Breast epithelium (tissue), 4 donors: ENCODE data around the gene FOXK1. TPM values are rescaled to one million over a fixed set of nuclear protein-coding genes. Genes with fewer than 3 reads are reported as not detected.

Experiments
- DNase-seq, 2 donors: peaks; one replicate each; pipeline ENCODE4 v3.0.0-alpha.2; 2019; ENCODE audit warnings: low spot score in 2 of 2
- H3K27ac ChIP-seq, 2 donors: fragments of 200-600 bp; sonication (generic) in 1 of 2; one replicate each; pipeline ENCODE4 v1.5.1; 2016 to 2019; ENCODE audit warnings: mild to moderate bottlenecking in 1 of 2
- H3K27me3 ChIP-seq, 2 donors: fragments of 200-600 bp; sonication (generic) in 1 of 2; one replicate each; pipeline versions ENCODE4 v1.5.1 to v1.6.0; 2017 to 2019; ENCODE audit warnings: control low read depth in 1 of 2, mild to moderate bottlenecking in 1 of 2
- H3K36me3 ChIP-seq: fragments of 200-600 bp; one replicate; pipeline ENCODE4 v1.5.1; 2019
- H3K4me1 ChIP-seq, 2 donors: fragments of 200-600 bp; sonication (generic); one replicate each; pipeline ENCODE4 v1.5.1; 2016 to 2019; ENCODE audit warnings: control low read depth in 1 of 2
- H3K4me3 ChIP-seq, 3 donors: fragments of 200-600 bp; sonication (generic); 1 replicate in 2 of 3; 2 replicates in 1 of 3; pipeline ENCODE4 v1.5.1; 2016 to 2019; ENCODE audit warnings: mild to moderate bottlenecking in 3 of 3, moderate library complexity in 2 of 3
- H3K9me3 ChIP-seq, 2 donors: fragments of 200-600 bp; sonication (generic) in 1 of 2; one replicate each; pipeline ENCODE4 v1.5.1; 2016 to 2019; ENCODE audit warnings: control low read depth in 1 of 2
- POLR2A ChIP-seq: fragments of 450-650 bp; IDR thresholded peaks from one replicate; pipeline ENCODE4 v1.6.1; 2016; ENCODE audit warnings: antibody characterized with exemption, mild to moderate bottlenecking, moderate library complexity
- POLR2AphosphoS5 ChIP-seq, 3 donors: sonication (generic); formaldehyde crosslinking; IDR thresholded peaks; one replicate each; pipeline ENCODE4 v1.6.1; 2017; ENCODE audit warnings: antibody characterized with exemption in 3 of 3
- intact Hi-C: fragments of 100-400 bp; cut with DNase I; formaldehyde crosslinking; loops from one replicate; pipeline ENCODE4 v1.15.1; 2023; ENCODE audit warnings: low total_unique reads
- total RNA-seq, 3 donors: library from RNA; depleted of rRNA; stranded (reverse); fragments of >200 nt; gene quantifications; one replicate each; pipeline ENCODE4 v1.1.0, GENCODE V29; 2016
- TF ChIP-seq, protein P1 (sequence below), 3 donors: fragments of 450-650 bp; IDR thresholded peaks; one replicate each; pipeline ENCODE4 v1.5.1; 2016 to 2017; ENCODE audit warnings: antibody characterized with exemption in 3 of 3, mild to moderate bottlenecking in 3 of 3, moderate library complexity in 3 of 3

The FOXK1 gene
- total RNA-seq, 3 donors from 2014 or later, result 11.7 to 16.5 (median 15.7) TPM

- no peaks in the 10 kb centered on the region for H3K27me3 ChIP-seq
- no peaks in the 10 kb centered on the region for H3K9me3 ChIP-seq
- intact Hi-C loops, result no loop called here
- TF ChIP-seq POLR2A, result no peak
- TF ChIP-seq, protein P1, sequence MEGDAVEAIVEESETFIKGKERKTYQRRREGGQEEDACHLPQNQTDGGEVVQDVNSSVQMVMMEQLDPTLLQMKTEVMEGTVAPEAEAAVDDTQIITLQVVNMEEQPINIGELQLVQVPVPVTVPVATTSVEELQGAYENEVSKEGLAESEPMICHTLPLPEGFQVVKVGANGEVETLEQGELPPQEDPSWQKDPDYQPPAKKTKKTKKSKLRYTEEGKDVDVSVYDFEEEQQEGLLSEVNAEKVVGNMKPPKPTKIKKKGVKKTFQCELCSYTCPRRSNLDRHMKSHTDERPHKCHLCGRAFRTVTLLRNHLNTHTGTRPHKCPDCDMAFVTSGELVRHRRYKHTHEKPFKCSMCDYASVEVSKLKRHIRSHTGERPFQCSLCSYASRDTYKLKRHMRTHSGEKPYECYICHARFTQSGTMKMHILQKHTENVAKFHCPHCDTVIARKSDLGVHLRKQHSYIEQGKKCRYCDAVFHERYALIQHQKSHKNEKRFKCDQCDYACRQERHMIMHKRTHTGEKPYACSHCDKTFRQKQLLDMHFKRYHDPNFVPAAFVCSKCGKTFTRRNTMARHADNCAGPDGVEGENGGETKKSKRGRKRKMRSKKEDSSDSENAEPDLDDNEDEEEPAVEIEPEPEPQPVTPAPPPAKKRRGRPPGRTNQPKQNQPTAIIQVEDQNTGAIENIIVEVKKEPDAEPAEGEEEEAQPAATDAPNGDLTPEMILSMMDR (IDR thresholded peaks at IDR 0.05), result no peak
- no peak for TF ChIP-seq POLR2AphosphoS5 (IDR thresholded peaks at IDR 0.05)
- no peaks in the 10 kb centered on the region for H3K4me1 ChIP-seq
- no peak overlapping the region for H3K27ac ChIP-seq
- no peak for DNase-seq
- no peak overlapping the region for H3K4me3 ChIP-seq
- no peaks in the 10 kb centered on the region for H3K36me3 ChIP-seq
These were observed 121.5 kb downstream of the FOXK1 start for GRCh38 chr7:4803397-4804241.

DNA sequence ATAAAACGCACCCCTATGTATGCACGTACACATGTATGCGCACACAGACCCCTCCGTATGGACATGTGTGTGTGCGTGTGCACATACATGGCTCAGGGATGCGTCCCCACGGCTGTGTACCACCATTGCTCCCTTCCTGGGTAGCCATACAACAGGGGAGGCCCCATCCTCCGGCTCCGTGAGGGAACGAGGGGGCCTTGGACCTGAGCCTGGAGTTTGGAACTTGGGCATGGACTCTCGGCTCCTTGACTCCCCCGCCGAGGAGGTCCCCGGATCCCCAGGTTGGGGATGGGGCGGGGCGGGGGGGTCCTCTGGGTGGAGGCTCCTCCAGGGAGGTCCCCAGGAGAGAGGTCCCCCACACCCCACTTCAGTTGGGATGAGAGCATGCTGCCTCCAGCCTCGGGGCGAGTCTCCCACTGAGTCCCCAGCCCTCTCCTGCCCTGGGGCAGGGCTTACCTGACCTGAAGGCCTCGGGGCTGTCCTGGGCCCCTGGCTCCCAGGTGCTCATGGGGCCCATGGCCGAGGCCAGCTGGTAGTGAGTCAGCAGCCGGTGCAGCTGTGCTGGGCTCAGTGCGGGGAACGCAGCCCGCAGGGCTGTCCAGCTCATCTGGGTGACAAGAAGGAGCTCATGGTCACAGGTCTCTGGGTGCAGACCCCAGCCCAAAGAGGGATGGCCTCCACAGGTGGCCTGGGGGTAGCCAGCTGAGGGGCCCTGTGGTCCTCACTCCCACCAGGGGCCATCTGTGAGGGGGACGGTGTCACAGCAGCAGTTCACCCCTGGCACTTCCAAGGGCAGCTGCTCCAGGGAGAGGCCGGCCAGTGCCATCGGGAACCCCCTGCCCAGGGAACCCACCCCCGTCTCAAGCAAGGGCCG, 123.3 kb downstream of the FOXK1 start:
- no peak for TF ChIP-seq POLR2AphosphoS5 (IDR thresholded peaks at IDR 0.05)
- no peak for TF ChIP-seq POLR2A
- TF ChIP-seq, protein P1 (IDR thresholded peaks at IDR 0.05), result no peak
- intact Hi-C loops, result no loop called here
- Histone ChIP-seq H3K4me3 (no peak overlapping the region), H3K36me3 (no peaks in the 10 kb centered on the region), H3K4me1 (no peaks in the 10 kb centered on the region), H3K27ac (no peak overlapping the region), H3K27me3 (no peaks in the 10 kb centered on the region), H3K9me3 (no peaks in the 10 kb centered on the region)
- DNase-seq, result no peak

- Histone ChIP-seq H3K27me3 (no peaks in the 10 kb centered on the region), H3K4me3 (no peak overlapping the region), H3K36me3 (no peaks in the 10 kb centered on the region), H3K27ac (no peak overlapping the region), H3K9me3 (no peaks in the 10 kb centered on the region), H3K4me1 (no peaks in the 10 kb centered on the region)
- no peak for DNase-seq
- TF ChIP-seq, protein P1 (IDR thresholded peaks at IDR 0.05), result no peak
- TF ChIP-seq POLR2AphosphoS5 (IDR thresholded peaks at IDR 0.05) (no peak), POLR2A (no peak)
- intact Hi-C loops, result no loop called here
These were observed 123.8 kb downstream of the FOXK1 start for GRCh38 chr7:4805984-4806300.

GRCh38 chr7:4806983-4807597, 125.0 kb downstream of the FOXK1 start:
- Histone ChIP-seq H3K27me3 (no peaks in the 10 kb centered on the region), H3K27ac (peak overlapping the region in 1 of 2 donors; percentile 58), H3K36me3 (no peaks in the 10 kb centered on the region), H3K4me3 (no peak overlapping the region), H3K4me1 (no peaks in the 10 kb centered on the region), H3K9me3 (no peaks in the 10 kb centered on the region)
- no peak for TF ChIP-seq POLR2AphosphoS5 (IDR thresholded peaks at IDR 0.05)
- TF ChIP-seq, protein P1 (IDR thresholded peaks at IDR 0.05), result no peak
- TF ChIP-seq POLR2A, result no peak
- no peak for DNase-seq
- intact Hi-C loops, result no loop called here
